Measurements from ENCODE around the gene TFIP11.
A peak's percentile ranks its signal among the peaks of the same experiment; 100 is the strongest.

The TFIP11 gene

GRCh38 chr22:26476705-26477340 lies 35.5 kb downstream of the TFIP11 start:
- no peak for DNase-seq

GRCh38 chr22:26474682-26475081 lies 37.6 kb downstream of the TFIP11 start:
- DNase-seq = no peak

GRCh38 chr22:26471522-26471921 lies 40.8 kb downstream of the TFIP11 start:
- DNase-seq = no peak

GRCh38 chr22:26470807-26471206 lies 41.5 kb downstream of the TFIP11 start:
- no peak for DNase-seq

GRCh38 chr22:26466196-26466595 lies 46.1 kb downstream of the TFIP11 start:
- DNase-seq = no peak

- no peak for DNase-seq
Observed at GRCh38 chr22:26464312-26464711, 48.0 kb downstream of the TFIP11 start.

GRCh38 chr22:26463688-26464087 lies 48.6 kb downstream of the TFIP11 start:
- DNase-seq = no peak

- no peak for DNase-seq
Observed at GRCh38 chr22:26463101-26463661, 49.1 kb downstream of the TFIP11 start.

- no peak for DNase-seq
Observed at GRCh38 chr22:26462641-26463040, 49.6 kb downstream of the TFIP11 start.

- no peak for DNase-seq
Observed at GRCh38 chr22:26462051-26462450, 50.2 kb downstream of the TFIP11 start.

- peak; percentile 48 to 57 for DNase-seq
Observed at GRCh38 chr22:26461188-26461810, 51.0 kb downstream of the TFIP11 start.

- DNase-seq = no peak
Observed at GRCh38 chr22:26460202-26460601, 52.1 kb downstream of the TFIP11 start.

GRCh38 chr22:26457661-26458272 lies 54.5 kb downstream of the TFIP11 start:
- DNase-seq = no peak

GRCh38 chr22:26453812-26454500 lies 58.3 kb downstream of the TFIP11 start:
- DNase-seq = no peak

- DNase-seq = no peak
Observed at GRCh38 chr22:26453216-26453615, 59.1 kb downstream of the TFIP11 start.

- DNase-seq = no peak
Observed at GRCh38 chr22:26452236-26453016, 59.8 kb downstream of the TFIP11 start.

GRCh38 chr22:26450453-26451185 lies 61.7 kb downstream of the TFIP11 start:
- DNase-seq = no peak

GRCh38 chr22:26448941-26449340 lies 63.3 kb downstream of the TFIP11 start:
- no peak for DNase-seq

GRCh38 chr22:26448334-26448733 lies 63.9 kb downstream of the TFIP11 start:
- no peak for DNase-seq

GRCh38 chr22:26447584-26448329 lies 64.5 kb downstream of the TFIP11 start:
- DNase-seq = no peak

Data from activated T-cell treated with anti-CD3 and anti-CD28 coated beads, Interleukin-2, amount 50 U/mL, for 48 hours (primary cell).